ENCODE data around the gene C15orf61. TPM values are rescaled to one million over a fixed set of nuclear protein-coding genes. Genes with fewer than 3 reads are reported as not detected.
A peak's percentile ranks its signal among the peaks of the same experiment; 100 is the strongest.

Gene C15orf61
- total and polyA plus RNA-seq, 2 of the 13 experiments (the other 11 are each of a cell fraction or from before 2014, with no cell fraction given) = 2.1 to 6.6 TPM

GRCh38 chr15:67520321-67521028 is 456 bp upstream of the C15orf61 start (continued):
- peak; percentile 30; the same call in 1 of the 2 replicates for TF ChIP-seq ZNF232 (CRISPR knock-in tag; IDR thresholded peaks at IDR 0.05; ENCODE audit: borderline replicate concordance)
- TF ChIP-seq HES4 (CRISPR knock-in tag; IDR thresholded peaks at IDR 0.05; ENCODE audit: borderline replicate concordance) = no peak; the same call in 1 of the 2 replicates
- TF ChIP-seq, protein P1, sequence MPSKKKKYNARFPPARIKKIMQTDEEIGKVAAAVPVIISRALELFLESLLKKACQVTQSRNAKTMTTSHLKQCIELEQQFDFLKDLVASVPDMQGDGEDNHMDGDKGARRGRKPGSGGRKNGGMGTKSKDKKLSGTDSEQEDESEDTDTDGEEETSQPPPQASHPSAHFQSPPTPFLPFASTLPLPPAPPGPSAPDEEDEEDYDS (CRISPR knock-in tag; IDR thresholded peaks at IDR 0.05) = 0 out of 2 replicates have a peak, but pooled peaks have one; percentile 13
- peak; percentile 45; the same call in 1 of the 2 replicates for TF ChIP-seq NFYC (CRISPR knock-in tag; IDR thresholded peaks at IDR 0.05)
- no peak for TF ChIP-seq ATF3 (CRISPR knock-in tag; IDR thresholded peaks at IDR 0.05)
- TF ChIP-seq, protein P2, sequence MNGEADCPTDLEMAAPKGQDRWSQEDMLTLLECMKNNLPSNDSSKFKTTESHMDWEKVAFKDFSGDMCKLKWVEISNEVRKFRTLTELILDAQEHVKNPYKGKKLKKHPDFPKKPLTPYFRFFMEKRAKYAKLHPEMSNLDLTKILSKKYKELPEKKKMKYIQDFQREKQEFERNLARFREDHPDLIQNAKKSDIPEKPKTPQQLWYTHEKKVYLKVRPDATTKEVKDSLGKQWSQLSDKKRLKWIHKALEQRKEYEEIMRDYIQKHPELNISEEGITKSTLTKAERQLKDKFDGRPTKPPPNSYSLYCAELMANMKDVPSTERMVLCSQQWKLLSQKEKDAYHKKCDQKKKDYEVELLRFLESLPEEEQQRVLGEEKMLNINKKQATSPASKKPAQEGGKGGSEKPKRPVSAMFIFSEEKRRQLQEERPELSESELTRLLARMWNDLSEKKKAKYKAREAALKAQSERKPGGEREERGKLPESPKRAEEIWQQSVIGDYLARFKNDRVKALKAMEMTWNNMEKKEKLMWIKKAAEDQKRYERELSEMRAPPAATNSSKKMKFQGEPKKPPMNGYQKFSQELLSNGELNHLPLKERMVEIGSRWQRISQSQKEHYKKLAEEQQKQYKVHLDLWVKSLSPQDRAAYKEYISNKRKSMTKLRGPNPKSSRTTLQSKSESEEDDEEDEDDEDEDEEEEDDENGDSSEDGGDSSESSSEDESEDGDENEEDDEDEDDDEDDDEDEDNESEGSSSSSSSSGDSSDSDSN (CRISPR knock-in tag; IDR thresholded peaks at IDR 0.05) = no peak

DNA sequence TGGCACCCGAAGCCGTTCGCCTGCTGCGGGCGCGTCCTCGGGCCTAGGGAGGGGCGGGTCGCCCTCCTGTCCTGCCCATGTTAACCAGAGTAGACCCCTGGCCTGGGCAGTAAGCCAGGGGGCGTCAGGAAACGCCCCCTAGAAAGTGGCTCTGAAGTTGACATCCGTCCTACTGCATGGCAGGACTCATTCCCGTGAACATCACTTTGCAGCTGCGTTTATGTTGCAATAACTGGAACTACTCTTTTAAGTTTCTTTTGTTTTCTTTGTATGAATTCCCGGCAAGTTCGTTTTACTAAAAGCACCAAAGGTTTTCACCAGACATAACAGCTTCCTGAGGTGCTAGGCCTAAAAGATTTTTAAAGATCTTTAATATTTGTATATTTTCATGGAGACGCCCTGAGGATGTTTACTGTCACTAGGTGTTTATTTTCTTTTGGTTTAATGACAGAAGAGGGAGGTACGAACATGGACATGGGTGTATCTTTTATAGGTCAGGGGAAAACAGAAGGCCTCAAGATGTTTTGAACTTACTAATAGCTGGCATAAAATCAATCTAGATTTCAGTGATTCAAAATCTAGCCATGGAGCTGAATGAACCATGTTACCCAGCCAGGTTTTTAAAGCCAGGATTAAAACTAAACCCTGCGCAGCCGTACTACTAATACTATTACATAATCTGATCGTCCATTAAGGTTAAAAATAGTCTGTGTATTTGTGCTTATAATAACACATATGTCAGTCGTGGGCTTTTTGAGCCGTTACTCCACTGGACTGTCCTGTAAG is 1.0 kb downstream of the C15orf61 start:
- ATAC-seq (peak; percentile 61), DNase-seq (ENCODE audit: low spot score) (no peak), FAIRE-seq (no peak)
- H3K4me2 ChIP-seq (ENCODE audit: low read depth, low read length) = peak overlapping the region; percentile 93
- H3K79me2 ChIP-seq (ENCODE audit: insufficient read depth, low read length) = peaks cover 34% of the 10 kb centered on the region
- ChIA-PET POLR2A (interaction anchor here (0.6 to 2.8 kb wide), 4 partner anchors 16 to 457 kb away, joined by 3 to 31 read pairs (median 4); partner anchors contain the start of genes MAP2K5 and SMAD3), CTCF (ENCODE audit: low intra/inter-chr PET ratio, low total read pairs) (no interaction called here)
- peaks cover 35% of the 10 kb centered on the region for H3K4me1 ChIP-seq (ENCODE audit: insufficient read depth, low read length)
- in situ Hi-C loops (cut with HindIII; ENCODE audit: extremely low pct_ligation_motif_present, low pct_unique_long_range_greater_than_20kb) (no loop called here), intact Hi-C loops (cut with micrococcal nuclease; ENCODE audit: unreplicated experiment) (no loop called here)
- TSS peak; percentile 68 for BruUV-seq (replicated peaks)
- no peaks in the 10 kb centered on the region for H3K9me3 ChIP-seq (ENCODE audit: low read length)
- no peaks in the 10 kb centered on the region for H3K27me3 ChIP-seq (ENCODE audit: control insufficient read depth in 1 of 2, insufficient read depth in 2 of 2, low read length in 2 of 2)
- WGBS (ENCODE audit: low lambda C conversion rate) = under 1% methylated on average over 23 of the region's 23 CpGs
- H3K27ac ChIP-seq (ENCODE audit: extremely low read length, insufficient read depth, low read length) = peak overlapping the region; percentile 99
- H4K20me1 ChIP-seq (ENCODE audit: insufficient read depth, low read length) = no peaks in the 10 kb centered on the region; the same call in 1 of the 2 replicates
- peak overlapping the region; percentile 97 for H3K9ac ChIP-seq (ENCODE audit: insufficient read depth, low read depth, low read length)
- H3K4me3 ChIP-seq (replicated peaks in 1 of 3; ENCODE audit: insufficient read depth in 1 of 3, low read depth in 2 of 3, low read length in 3 of 3) = peak overlapping the region; percentile 75 to 89 (median 83)
- no peak overlapping the region for H2AFZ ChIP-seq (ENCODE audit: low read length)
- no peaks in the 10 kb centered on the region for H3K36me3 ChIP-seq (replicated peaks in 1 of 2; ENCODE audit: control insufficient read depth in 1 of 2, insufficient read depth in 2 of 2, low read length in 2 of 2)
- TF ChIP-seq, protein P3, sequence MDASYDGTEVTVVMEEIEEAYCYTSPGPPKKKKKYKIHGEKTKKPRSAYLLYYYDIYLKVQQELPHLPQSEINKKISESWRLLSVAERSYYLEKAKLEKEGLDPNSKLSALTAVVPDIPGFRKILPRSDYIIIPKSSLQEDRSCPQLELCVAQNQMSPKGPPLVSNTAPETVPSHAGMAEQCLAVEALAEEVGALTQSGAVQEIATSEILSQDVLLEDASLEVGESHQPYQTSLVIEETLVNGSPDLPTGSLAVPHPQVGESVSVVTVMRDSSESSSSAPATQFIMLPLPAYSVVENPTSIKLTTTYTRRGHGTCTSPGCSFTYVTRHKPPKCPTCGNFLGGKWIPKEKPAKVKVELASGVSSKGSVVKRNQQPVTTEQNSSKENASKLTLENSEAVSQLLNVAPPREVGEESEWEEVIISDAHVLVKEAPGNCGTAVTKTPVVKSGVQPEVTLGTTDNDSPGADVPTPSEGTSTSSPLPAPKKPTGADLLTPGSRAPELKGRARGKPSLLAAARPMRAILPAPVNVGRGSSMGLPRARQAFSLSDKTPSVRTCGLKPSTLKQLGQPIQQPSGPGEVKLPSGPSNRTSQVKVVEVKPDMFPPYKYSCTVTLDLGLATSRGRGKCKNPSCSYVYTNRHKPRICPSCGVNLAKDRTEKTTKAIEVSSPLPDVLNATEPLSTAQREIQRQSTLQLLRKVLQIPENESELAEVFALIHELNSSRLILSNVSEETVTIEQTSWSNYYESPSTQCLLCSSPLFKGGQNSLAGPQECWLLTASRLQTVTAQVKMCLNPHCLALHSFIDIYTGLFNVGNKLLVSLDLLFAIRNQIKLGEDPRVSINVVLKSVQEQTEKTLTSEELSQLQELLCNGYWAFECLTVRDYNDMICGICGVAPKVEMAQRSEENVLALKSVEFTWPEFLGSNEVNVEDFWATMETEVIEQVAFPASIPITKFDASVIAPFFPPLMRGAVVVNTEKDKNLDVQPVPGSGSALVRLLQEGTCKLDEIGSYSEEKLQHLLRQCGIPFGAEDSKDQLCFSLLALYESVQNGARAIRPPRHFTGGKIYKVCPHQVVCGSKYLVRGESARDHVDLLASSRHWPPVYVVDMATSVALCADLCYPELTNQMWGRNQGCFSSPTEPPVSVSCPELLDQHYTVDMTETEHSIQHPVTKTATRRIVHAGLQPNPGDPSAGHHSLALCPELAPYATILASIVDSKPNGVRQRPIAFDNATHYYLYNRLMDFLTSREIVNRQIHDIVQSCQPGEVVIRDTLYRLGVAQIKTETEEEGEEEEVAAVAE (CRISPR knock-in tag; IDR thresholded peaks at IDR 0.05; ENCODE audit: borderline replicate concordance) = peak; percentile 17; the same call in 1 of the 2 replicates
- no peak; the same call in 1 of the 2 replicates for TF ChIP-seq ZNF556 (CRISPR knock-in tag; IDR thresholded peaks at IDR 0.05; ENCODE audit: borderline replicate concordance)
- TF ChIP-seq ZNF616 (CRISPR knock-in tag; IDR thresholded peaks at IDR 0.05; ENCODE audit: low read depth) = no peak
- TF ChIP-seq KLF16 (CRISPR knock-in tag; IDR thresholded peaks at IDR 0.05) = peak in 1 of 2 experiments; percentile 33; a peak in 1 of 4 replicates
- TF ChIP-seq ADNP (CRISPR knock-in tag; IDR thresholded peaks at IDR 0.05) = no peak
- TF ChIP-seq SIX1 (CRISPR knock-in tag; IDR thresholded peaks at IDR 0.05; ENCODE audit: borderline replicate concordance) = no peak
